ENCODE measurements around the gene SPAM1. TPM values are rescaled to one million over a fixed set of nuclear protein-coding genes. Genes with fewer than 3 reads are reported as not detected.

The SPAM1 gene
- total RNA-seq, 1 donor from 2014 or later, result not detected

DNA sequence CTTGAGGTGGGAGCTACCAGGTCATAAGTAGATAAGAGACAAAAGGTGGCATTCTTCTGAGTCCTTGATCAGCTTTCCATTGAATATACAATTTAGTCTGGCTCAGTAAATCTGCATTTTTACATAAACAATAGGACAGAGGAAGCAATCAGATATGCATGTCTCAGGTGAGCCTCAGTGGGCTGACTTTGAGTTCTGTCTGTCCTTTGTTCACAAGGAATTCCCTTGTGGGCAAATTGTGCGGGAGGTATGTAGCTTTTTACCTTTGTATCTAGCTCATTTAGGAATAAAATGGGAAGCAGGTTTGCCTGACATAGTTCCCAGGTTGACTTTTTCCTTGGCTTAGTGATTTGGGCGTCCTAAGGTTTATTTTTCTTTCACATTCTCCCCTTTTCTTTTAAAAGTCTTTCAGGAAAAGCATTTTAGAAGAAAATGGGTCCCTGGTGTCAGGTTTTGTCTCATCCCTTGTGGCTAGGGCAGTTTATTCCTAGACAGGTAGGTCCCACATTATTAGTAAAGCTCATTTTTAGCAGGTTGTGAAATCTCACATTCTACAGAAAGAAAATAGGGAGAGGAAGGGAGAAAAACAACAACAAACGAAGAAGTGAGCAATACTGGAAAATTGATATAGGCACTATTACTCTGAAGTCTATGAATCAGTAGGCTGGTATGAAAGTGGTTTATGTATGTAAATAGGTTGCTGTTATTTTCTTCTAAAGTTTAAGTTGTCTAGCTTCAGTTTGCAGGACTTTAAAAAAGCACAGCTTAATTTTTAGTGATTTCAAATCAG is 16.5 kb downstream of the SPAM1 start:
- FAIRE-seq (no peak), DNase-seq (ENCODE audit: low read depth) (peak; percentile 58)
- H3K27me3 ChIP-seq (ENCODE audit: control insufficient read depth, insufficient read depth, low read length), result no peaks in the 10 kb centered on the region
- TF ChIP-seq, protein P1, sequence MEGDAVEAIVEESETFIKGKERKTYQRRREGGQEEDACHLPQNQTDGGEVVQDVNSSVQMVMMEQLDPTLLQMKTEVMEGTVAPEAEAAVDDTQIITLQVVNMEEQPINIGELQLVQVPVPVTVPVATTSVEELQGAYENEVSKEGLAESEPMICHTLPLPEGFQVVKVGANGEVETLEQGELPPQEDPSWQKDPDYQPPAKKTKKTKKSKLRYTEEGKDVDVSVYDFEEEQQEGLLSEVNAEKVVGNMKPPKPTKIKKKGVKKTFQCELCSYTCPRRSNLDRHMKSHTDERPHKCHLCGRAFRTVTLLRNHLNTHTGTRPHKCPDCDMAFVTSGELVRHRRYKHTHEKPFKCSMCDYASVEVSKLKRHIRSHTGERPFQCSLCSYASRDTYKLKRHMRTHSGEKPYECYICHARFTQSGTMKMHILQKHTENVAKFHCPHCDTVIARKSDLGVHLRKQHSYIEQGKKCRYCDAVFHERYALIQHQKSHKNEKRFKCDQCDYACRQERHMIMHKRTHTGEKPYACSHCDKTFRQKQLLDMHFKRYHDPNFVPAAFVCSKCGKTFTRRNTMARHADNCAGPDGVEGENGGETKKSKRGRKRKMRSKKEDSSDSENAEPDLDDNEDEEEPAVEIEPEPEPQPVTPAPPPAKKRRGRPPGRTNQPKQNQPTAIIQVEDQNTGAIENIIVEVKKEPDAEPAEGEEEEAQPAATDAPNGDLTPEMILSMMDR (IDR thresholded peaks at IDR 0.05; ENCODE audit: insufficient read depth, low read length, severe bottlenecking), result no peak
- H3K36me3 ChIP-seq (ENCODE audit: control insufficient read depth, insufficient read depth, low read length), result no peaks in the 10 kb centered on the region
- no peak overlapping the region for H3K4me3 ChIP-seq (ENCODE audit: low read depth, low read length)

DNA sequence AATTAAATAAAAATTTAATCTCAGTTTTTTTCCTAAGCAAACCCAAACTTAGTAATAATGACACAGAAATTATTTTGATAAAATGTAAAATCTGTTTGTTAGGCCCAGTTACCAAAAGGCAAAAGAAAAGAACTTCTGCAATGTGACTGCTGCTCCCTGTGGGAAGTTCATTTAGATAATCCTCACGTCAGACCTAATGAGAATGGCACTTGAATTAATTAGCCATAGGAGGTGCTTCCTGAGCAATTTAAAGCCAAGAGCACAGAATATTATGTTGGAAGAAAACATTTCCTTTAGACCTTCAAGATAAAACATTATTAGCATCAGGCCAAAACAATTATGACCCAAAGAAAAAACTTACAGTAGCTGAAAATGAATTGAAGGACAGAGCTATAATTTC is 19.4 kb downstream of the SPAM1 start:
- Histone ChIP-seq H3K36me3 (ENCODE audit: control insufficient read depth, insufficient read depth, low read length) (no peaks in the 10 kb centered on the region), H3K27me3 (ENCODE audit: control insufficient read depth, insufficient read depth, low read length) (no peaks in the 10 kb centered on the region), H3K4me3 (ENCODE audit: low read depth, low read length) (no peak overlapping the region)
- FAIRE-seq (no peak), DNase-seq (ENCODE audit: low read depth) (no peak)
- TF ChIP-seq, protein P1 (IDR thresholded peaks at IDR 0.05; ENCODE audit: insufficient read depth, low read length, severe bottlenecking), result no peak

DNA sequence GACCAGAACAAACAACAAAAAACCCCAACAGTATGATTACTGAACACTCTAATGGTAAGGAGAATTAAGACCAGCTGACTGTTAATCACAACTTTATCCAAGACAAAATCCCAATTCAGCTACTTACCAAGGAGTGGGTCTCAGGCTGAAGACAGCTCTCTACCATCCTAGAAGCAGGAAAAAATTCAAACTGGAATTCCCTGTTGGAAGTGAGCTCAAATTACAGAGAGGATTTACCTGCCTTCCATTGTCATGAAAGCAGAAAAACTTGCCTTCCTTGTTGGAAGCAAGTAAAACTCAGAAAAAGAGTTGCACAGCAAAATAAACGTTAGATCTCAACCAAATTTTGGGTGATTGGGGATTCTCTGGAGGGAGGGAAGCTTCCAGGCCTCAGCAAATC is 20.9 kb downstream of the SPAM1 start:
- TF ChIP-seq, protein P1 (IDR thresholded peaks at IDR 0.05; ENCODE audit: insufficient read depth, low read length, severe bottlenecking), result no peak
- FAIRE-seq (no peak), DNase-seq (ENCODE audit: low read depth) (no peak)
- H3K4me3 ChIP-seq (ENCODE audit: low read depth, low read length), result no peak overlapping the region
- H3K36me3 ChIP-seq (ENCODE audit: control insufficient read depth, insufficient read depth, low read length), result no peaks in the 10 kb centered on the region
- no peaks in the 10 kb centered on the region for H3K27me3 ChIP-seq (ENCODE audit: control insufficient read depth, insufficient read depth, low read length)

DNA sequence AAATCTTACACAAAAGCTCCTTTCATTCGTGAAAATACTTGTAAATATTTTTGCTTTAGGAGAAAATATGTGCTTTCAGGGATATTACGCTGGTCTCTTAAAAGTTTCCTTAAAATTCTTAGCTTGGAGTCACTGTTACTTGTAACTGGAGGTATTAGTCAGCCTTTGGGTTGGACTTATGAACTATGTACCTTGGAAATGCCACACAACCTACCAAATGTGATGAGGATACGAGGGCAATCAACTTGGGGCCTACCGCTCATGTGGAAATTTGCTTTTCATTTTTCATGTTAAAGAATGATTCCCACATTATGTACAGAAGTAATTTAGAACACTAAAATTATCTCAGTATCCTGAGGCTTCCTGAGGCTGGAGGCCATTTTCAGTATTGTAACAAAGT is 23.1 kb downstream of the SPAM1 start:
- no peak for DNase-seq (ENCODE audit: low read depth)
- no peaks in the 10 kb centered on the region for H3K27me3 ChIP-seq (ENCODE audit: control insufficient read depth, insufficient read depth, low read length)
- no peaks in the 10 kb centered on the region for H3K36me3 ChIP-seq (ENCODE audit: control insufficient read depth, insufficient read depth, low read length)
- H3K4me3 ChIP-seq (ENCODE audit: low read depth, low read length), result no peak overlapping the region
- TF ChIP-seq, protein P1 (IDR thresholded peaks at IDR 0.05; ENCODE audit: insufficient read depth, low read length, severe bottlenecking), result no peak
- no peak for FAIRE-seq

DNA sequence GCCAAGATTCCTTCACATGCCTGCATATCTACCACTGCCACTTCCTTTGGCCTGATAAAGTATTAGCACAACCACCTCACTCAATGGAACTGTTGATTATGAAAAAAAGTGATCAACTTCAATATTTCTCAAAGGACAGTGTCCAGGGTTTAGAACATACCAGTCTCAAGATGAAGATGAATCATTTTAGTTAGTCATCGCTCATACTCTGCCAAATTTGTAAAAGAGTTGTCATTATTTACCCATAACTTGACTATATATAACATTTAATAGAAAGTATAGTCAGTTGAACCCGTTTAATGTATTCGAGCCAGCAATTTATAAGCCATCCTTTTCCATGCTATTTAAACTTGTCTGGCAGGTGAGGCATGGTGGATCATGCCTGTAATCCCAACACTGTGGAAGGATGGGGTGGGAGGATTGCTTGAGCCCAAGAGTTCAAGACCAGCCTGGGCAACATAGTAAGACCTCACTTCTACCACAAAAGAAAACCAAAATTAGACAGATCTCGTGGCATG is 33.2 kb downstream of the SPAM1 start:
- DNase-seq (ENCODE audit: low read depth) (peak; percentile 85), FAIRE-seq (no peak)

More for the DNA sequence above, 33.2 kb downstream of the SPAM1 start:
- Histone ChIP-seq H3K36me3 (ENCODE audit: control insufficient read depth, insufficient read depth, low read length) (no peaks in the 10 kb centered on the region), H3K27me3 (ENCODE audit: control insufficient read depth, insufficient read depth, low read length) (no peaks in the 10 kb centered on the region), H3K4me3 (ENCODE audit: low read depth, low read length) (no peak overlapping the region)
- TF ChIP-seq, protein P1 (IDR thresholded peaks at IDR 0.05; ENCODE audit: insufficient read depth, low read length, severe bottlenecking), result no peak
